Breast epithelium (tissue), 3 donors: ENCODE measurements around the gene HIBADH.

Source experiments
- POLR2A ChIP-seq: fragments of 450-650 bp; IDR thresholded peaks from one replicate; pipeline ENCODE4 v1.6.1; 2016; ENCODE audit warnings: antibody characterized with exemption, mild to moderate bottlenecking, moderate library complexity
- POLR2AphosphoS5 ChIP-seq, 3 donors: sonication (generic); formaldehyde crosslinking; IDR thresholded peaks; one replicate each; pipeline ENCODE4 v1.6.1; 2017; ENCODE audit warnings: antibody characterized with exemption in 3 of 3
- TF ChIP-seq, protein P1 (sequence below), 3 donors: fragments of 450-650 bp; IDR thresholded peaks; one replicate each; pipeline ENCODE4 v1.5.1; 2016 to 2017; ENCODE audit warnings: antibody characterized with exemption in 3 of 3, mild to moderate bottlenecking in 3 of 3, moderate library complexity in 3 of 3

DNA sequence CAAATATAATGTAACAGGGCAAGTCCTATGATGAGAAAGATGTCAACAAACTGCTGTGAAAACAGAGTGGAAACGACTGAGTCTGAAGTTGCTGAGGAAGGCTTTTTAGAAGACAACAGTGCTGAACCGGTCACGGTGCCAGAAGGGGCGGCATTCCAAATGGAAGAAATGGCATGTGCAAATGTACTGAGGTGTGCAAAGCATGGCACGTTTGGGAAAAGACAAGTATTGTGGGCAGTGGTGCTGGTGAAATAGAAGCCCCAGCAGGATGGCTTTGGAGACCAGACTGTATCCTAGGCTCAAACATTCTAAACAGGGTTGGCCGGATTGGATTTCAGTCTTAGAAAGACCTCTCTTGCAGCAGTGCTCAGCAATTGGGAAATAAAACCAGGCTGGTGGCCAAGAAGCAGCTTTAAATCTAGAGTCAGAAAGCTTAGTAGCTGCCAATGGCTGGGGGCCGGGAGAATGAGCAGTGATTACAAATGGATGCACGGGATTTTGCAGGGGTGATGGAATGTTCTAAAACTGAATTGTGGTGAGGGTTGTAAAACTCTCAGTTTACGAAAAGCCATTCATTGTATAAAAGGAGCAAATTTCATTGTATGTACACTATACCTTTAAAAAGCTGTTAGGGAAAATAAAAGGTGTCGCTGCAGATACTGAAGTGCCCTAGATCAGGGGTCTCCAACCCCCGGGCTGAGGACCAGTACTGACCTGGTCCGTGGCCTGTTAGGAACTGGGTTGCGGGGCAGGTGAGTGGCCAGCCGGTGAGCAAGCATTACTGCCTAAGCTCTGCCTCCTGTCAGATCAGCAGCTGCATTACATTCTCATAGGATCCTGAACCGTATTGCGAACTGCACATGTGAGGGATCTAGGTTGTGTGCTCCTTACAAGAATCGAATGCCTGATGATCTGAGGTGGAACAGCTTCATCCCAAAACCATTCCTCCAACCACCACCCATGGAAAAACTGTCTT is 141.6 kb downstream of the HIBADH start:
- TF ChIP-seq, protein P1, sequence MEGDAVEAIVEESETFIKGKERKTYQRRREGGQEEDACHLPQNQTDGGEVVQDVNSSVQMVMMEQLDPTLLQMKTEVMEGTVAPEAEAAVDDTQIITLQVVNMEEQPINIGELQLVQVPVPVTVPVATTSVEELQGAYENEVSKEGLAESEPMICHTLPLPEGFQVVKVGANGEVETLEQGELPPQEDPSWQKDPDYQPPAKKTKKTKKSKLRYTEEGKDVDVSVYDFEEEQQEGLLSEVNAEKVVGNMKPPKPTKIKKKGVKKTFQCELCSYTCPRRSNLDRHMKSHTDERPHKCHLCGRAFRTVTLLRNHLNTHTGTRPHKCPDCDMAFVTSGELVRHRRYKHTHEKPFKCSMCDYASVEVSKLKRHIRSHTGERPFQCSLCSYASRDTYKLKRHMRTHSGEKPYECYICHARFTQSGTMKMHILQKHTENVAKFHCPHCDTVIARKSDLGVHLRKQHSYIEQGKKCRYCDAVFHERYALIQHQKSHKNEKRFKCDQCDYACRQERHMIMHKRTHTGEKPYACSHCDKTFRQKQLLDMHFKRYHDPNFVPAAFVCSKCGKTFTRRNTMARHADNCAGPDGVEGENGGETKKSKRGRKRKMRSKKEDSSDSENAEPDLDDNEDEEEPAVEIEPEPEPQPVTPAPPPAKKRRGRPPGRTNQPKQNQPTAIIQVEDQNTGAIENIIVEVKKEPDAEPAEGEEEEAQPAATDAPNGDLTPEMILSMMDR (IDR thresholded peaks at IDR 0.05) = no peak
- TF ChIP-seq POLR2A (no peak), POLR2AphosphoS5 (IDR thresholded peaks at IDR 0.05) (no peak)
